SK-N-SH (cell line): ENCODE results near the gene RGS7BP. TPM values are rescaled to one million over a fixed set of nuclear protein-coding genes. Genes with fewer than 3 reads are reported as not detected.

Experiments used
- CTCF ChIA-PET: fragments of 300-600, 350-600 bp; formaldehyde crosslinking; extraction: SDS; loops from one replicate; lab custom pipeline; 2021; lab: Yijun Ruan, JAX
- POLR2A ChIA-PET: fragments of 350-600 bp; sonication (Branson Sonifier 250); formaldehyde crosslinking; extraction: SDS; loops from one replicate; lab custom pipeline; 2020; ENCODE audit warnings: antibody characterized with exemption, inconsistent platforms; lab: Yijun Ruan, JAX
- DNase-seq: peaks from one replicate; pipeline ENCODE4 v3.0.0; 2012
- H2AFZ ChIP-seq: fragments of 200-600 bp; sonication (generic); 2 replicates; pipeline ENCODE4 v1.8.1; 2016; ENCODE audit warnings: antibody characterized with exemption, mild to moderate bottlenecking, low read depth
- H3F3A ChIP-seq: fragments of 200-600 bp; sonication (generic); replicated peaks from 2 replicates; pipeline ENCODE3; 2016; ENCODE audit warnings: antibody characterized with exemption, mild to moderate bottlenecking; ENCODE audit not compliant: insufficient read depth
- H3K27ac ChIP-seq, 2 experiments: fragments of 200-500 bp in 1 of 2; fragments of 200-600 bp in 1 of 2; sonication (Bioruptor generic) in 1 of 2; sonication (generic), shearing (Covaris generic) in 1 of 2; 2 replicates each; pipeline versions ENCODE4 v1.5.1 to v1.6.1; 2014 to 2016; ENCODE audit warnings: low read depth in 2 of 2, inconsistent platforms in 1 of 2, low read length in 1 of 2, mild to moderate bottlenecking in 1 of 2, mixed read lengths in 1 of 2
- H3K27me3 ChIP-seq: fragments of 200-600 bp; sonication (generic), shearing (Covaris generic); 2 replicates; pipeline ENCODE4 v1.6.1; 2016; ENCODE audit warnings: mixed run types; ENCODE audit not compliant: insufficient read depth
- H3K36me3 ChIP-seq, 2 experiments: fragments of 200-500 bp in 1 of 2; fragments of 200-600 bp in 1 of 2; sonication (Bioruptor generic) in 1 of 2; sonication (generic) in 1 of 2; replicated peaks in 1 of 2; 2 replicates each; pipeline versions ENCODE3 to v1.5.1; 2014 to 2016; ENCODE audit warnings: low read length in 1 of 2, mild to moderate bottlenecking in 1 of 2; ENCODE audit not compliant: insufficient read depth in 2 of 2, control insufficient read depth in 1 of 2
- H3K4me1 ChIP-seq, 2 experiments: fragments of 200-500 bp in 1 of 2; fragments of 200-600 bp in 1 of 2; sonication (Bioruptor generic) in 1 of 2; sonication (generic), shearing (Covaris generic) in 1 of 2; 2 replicates each; pipeline versions ENCODE4 v1.5.1 to v1.6.1; 2014 to 2016; ENCODE audit warnings: low read depth in 1 of 2, low read length in 1 of 2, mixed run types in 1 of 2; ENCODE audit not compliant: insufficient read depth in 2 of 2, control insufficient read depth in 1 of 2
- H3K4me2 ChIP-seq: fragments of 200-600 bp; sonication (generic), shearing (Covaris generic); 2 replicates; pipeline ENCODE4 v1.6.1; 2017; ENCODE audit warnings: mixed run types
- H3K4me3 ChIP-seq, 2 experiments: fragments of 200-500 bp in 1 of 2; fragments of 200-600 bp in 1 of 2; sonication (Bioruptor generic) in 1 of 2; sonication (generic), shearing (Covaris generic) in 1 of 2; 2 replicates each; pipeline versions ENCODE4 v1.5.1 to v1.8.1; 2014 to 2016; ENCODE audit warnings: low read depth in 2 of 2, inconsistent platforms in 1 of 2, low read length in 1 of 2, mild to moderate bottlenecking in 1 of 2, mixed read lengths in 1 of 2, moderate library complexity in 1 of 2
- H3K79me2 ChIP-seq: fragments of 200-600 bp; sonication (generic); 2 replicates; pipeline ENCODE4 v1.8.1; 2017; ENCODE audit warnings: mild to moderate bottlenecking; ENCODE audit not compliant: insufficient read depth
- H3K9ac ChIP-seq: fragments of 200-600 bp; sonication (generic); 2 replicates; pipeline ENCODE4 v1.6.1; 2017; ENCODE audit warnings: mixed run types
- H3K9me2 ChIP-seq: fragments of 200-600 bp; sonication (generic); 2 replicates; pipeline ENCODE4 v1.6.1; 2017; ENCODE audit warnings: mixed run types
- H3K9me3 ChIP-seq: fragments of 200-600 bp; sonication (generic); 2 replicates; pipeline ENCODE4 v1.6.1; 2017; ENCODE audit warnings: mixed run types, mild to moderate bottlenecking, moderate library complexity
- H4K20me1 ChIP-seq: fragments of 200-600 bp; sonication (generic); 2 replicates; pipeline ENCODE4 v1.6.1; 2017; ENCODE audit warnings: mild to moderate bottlenecking, mixed run types; ENCODE audit not compliant: insufficient read depth
- ELF1 ChIP-seq: IDR thresholded peaks from 2 replicates; pipeline ENCODE4 v1.4.0; 2012
- EP300 ChIP-seq, 2 experiments: IDR thresholded peaks; 2 replicates each; pipeline versions ENCODE4 v1.4.0 to v1.6.1; 2012; ENCODE audit warnings: borderline replicate concordance in 1 of 2, low read depth in 1 of 2, low read length in 1 of 2
- EZH2phosphoT487 ChIP-seq: fragments of 200-600 bp; sonication (generic); IDR thresholded peaks from 2 replicates; pipeline ENCODE4 v1.6.1; 2017; ENCODE audit warnings: low read depth, mixed run types, mild to moderate bottlenecking, antibody characterized with exemption, moderate library complexity, borderline replicate concordance
- FOSL2 ChIP-seq: IDR thresholded peaks from 2 replicates; pipeline ENCODE4 v1.4.0; 2012; ENCODE audit warnings: low read depth, mild to moderate bottlenecking, moderate library complexity, borderline replicate concordance
- GABPA ChIP-seq: IDR thresholded peaks from 2 replicates; pipeline ENCODE4 v1.4.0; 2012; ENCODE audit warnings: low read depth, mild to moderate bottlenecking
- GATA2 ChIP-seq: sonication (generic); formaldehyde crosslinking; IDR thresholded peaks from 2 replicates; pipeline ENCODE4 v1.5.0; 2020; ENCODE audit warnings: mild to moderate bottlenecking, missing genetic modification reagents
- IRF3 ChIP-seq: fragments of 150-350 bp; IDR thresholded peaks from 2 replicates; pipeline ENCODE4 v1.6.1; 2016; ENCODE audit warnings: mild to moderate bottlenecking, low read depth, low read length
- JUND ChIP-seq: IDR thresholded peaks from 2 replicates; pipeline ENCODE4 v1.4.0; 2012
- MEF2A ChIP-seq: IDR thresholded peaks from 2 replicates; pipeline ENCODE4 v1.4.0; 2012; ENCODE audit warnings: low read depth, borderline replicate concordance
- NFIC ChIP-seq: IDR thresholded peaks from 2 replicates; pipeline ENCODE4 v1.4.0; 2012; ENCODE audit warnings: borderline replicate concordance
- NRF1 ChIP-seq: IDR thresholded peaks from 2 replicates; pipeline ENCODE4 v1.6.1; 2012; ENCODE audit warnings: low read depth, mild to moderate bottlenecking, low read length
- POLR2AphosphoS5 ChIP-seq: IDR thresholded peaks from 2 replicates; pipeline ENCODE4 v1.6.1; 2012; ENCODE audit warnings: low read depth, low read length
- RAD21 ChIP-seq: IDR thresholded peaks from 2 replicates; pipeline ENCODE4 v1.6.1; 2012; ENCODE audit warnings: mild to moderate bottlenecking, low read length
- RCOR1 ChIP-seq: fragments of 150-350 bp; IDR thresholded peaks from 2 replicates; pipeline ENCODE4 v1.6.1; 2017; ENCODE audit warnings: antibody characterized with exemption, low read length
- RFX5 ChIP-seq: IDR thresholded peaks from 2 replicates; pipeline ENCODE4 v1.6.1; 2012; ENCODE audit warnings: mild to moderate bottlenecking, improper control_type of control experiment, low read length
- SIN3A ChIP-seq: IDR thresholded peaks from 2 replicates; pipeline ENCODE4 v1.6.1; 2012; ENCODE audit warnings: low read depth, mild to moderate bottlenecking, low read length, moderate library complexity, borderline replicate concordance
- TEAD4 ChIP-seq: IDR thresholded peaks from 2 replicates; pipeline ENCODE4 v1.4.0; 2012; ENCODE audit warnings: mild to moderate bottlenecking, borderline replicate concordance; ENCODE audit not compliant: insufficient read depth
- YY1 ChIP-seq: IDR thresholded peaks from 2 replicates; pipeline ENCODE4 v1.4.0; 2012; ENCODE audit warnings: low read depth, mild to moderate bottlenecking
- WGBS: methylation state at CpG from one replicate; pipeline ENCODE4 v1.1.6; 2017; ENCODE audit warnings: low lambda C conversion rate; 5-methylcytosine and 5-hydroxymethylcytosine counted together
- polyA plus RNA-seq, 3 experiments: library from polyadenylated mRNA; depleted of rRNA; stranded (reverse); fragments of >200 nt; gene quantifications; 2 replicates each; pipeline ENCODE4 v1.2.3, GENCODE V29; 2012
- TF ChIP-seq, protein P1 (sequence below): fragments of 200-600 bp; sonication (generic); IDR thresholded peaks from 2 replicates; pipeline ENCODE4 v1.6.1; 2017; ENCODE audit warnings: antibody characterized with exemption, mild to moderate bottlenecking, moderate library complexity
- TF ChIP-seq, protein P2 (sequence below): IDR thresholded peaks from 2 replicates; pipeline ENCODE4 v1.4.0; 2012; ENCODE audit warnings: low read depth, borderline replicate concordance
- TF ChIP-seq, protein P3 (sequence below): IDR thresholded peaks from 2 replicates; pipeline ENCODE4 v1.6.1; 2012; ENCODE audit warnings: mild to moderate bottlenecking, low read depth, low read length, moderate library complexity

The RGS7BP gene
- polyA plus RNA-seq, 1 of the 3 experiments (the other 2 are of a cell fraction) = not detected

- 21% methylated on average over 3 of the region's 3 CpGs for WGBS
- Histone ChIP-seq H3K79me2 (no peaks in the 10 kb centered on the region), H2AFZ (no peak overlapping the region), H3K9me2 (no peaks in the 10 kb centered on the region), H3K27me3 (peaks cover 6% of the 10 kb centered on the region; the same call in 1 of the 2 replicates), H3K27ac (no peak overlapping the region), H3K4me1 (no peaks in the 10 kb centered on the region), H3K4me2 (no peak overlapping the region), H3K9ac (no peak overlapping the region), H4K20me1 (no peaks in the 10 kb centered on the region), H3K4me3 (no peak overlapping the region), H3K9me3 (no peaks in the 10 kb centered on the region), H3F3A (no peaks in the 10 kb centered on the region), H3K36me3 (no peaks in the 10 kb centered on the region)
- CTCF ChIA-PET = interaction anchor here (1.1 to 1.2 kb wide), 2 partner anchors 9 to 19 kb away, joined by 3 to 4 read pairs; no protein-coding TSS in a partner anchor
- DNase-seq = no peak
- TF ChIP-seq, protein P1, sequence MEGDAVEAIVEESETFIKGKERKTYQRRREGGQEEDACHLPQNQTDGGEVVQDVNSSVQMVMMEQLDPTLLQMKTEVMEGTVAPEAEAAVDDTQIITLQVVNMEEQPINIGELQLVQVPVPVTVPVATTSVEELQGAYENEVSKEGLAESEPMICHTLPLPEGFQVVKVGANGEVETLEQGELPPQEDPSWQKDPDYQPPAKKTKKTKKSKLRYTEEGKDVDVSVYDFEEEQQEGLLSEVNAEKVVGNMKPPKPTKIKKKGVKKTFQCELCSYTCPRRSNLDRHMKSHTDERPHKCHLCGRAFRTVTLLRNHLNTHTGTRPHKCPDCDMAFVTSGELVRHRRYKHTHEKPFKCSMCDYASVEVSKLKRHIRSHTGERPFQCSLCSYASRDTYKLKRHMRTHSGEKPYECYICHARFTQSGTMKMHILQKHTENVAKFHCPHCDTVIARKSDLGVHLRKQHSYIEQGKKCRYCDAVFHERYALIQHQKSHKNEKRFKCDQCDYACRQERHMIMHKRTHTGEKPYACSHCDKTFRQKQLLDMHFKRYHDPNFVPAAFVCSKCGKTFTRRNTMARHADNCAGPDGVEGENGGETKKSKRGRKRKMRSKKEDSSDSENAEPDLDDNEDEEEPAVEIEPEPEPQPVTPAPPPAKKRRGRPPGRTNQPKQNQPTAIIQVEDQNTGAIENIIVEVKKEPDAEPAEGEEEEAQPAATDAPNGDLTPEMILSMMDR = no peak
- TF ChIP-seq MEF2A (no peak), SIN3A (no peak), GABPA (no peak), EP300 (IDR thresholded peaks at IDR 0.05; ENCODE audit: borderline replicate concordance in 1 of 2, low read depth in 1 of 2, low read length in 1 of 2) (no peak), NRF1 (no peak)
- POLR2A ChIA-PET = no interaction called here
Measured at GRCh38 chr5:64594025-64594424, 88.2 kb downstream of the RGS7BP start.

DNA sequence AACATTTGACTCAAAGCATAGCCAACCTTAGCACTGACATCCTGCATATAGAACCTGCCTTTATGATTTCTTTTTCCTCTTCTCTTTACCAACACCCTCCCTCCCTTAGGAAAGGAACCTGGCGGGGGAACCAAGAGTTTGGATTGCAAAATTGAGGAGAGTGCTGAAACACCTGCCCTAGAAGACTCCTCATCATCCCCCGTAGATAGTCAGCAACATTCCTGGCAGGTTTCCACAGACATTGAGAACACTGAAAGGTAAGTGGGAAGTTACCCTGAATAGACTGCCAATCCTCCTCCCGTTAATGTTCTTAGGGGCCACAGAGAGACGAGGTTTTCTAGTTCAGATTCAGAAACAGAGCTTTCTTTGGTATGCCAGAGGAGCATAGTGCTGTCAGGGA is 88.8 kb downstream of the RGS7BP start:
- Histone ChIP-seq H3K4me3 (no peak overlapping the region), H4K20me1 (no peaks in the 10 kb centered on the region), H3K9me2 (no peaks in the 10 kb centered on the region), H3K4me1 (no peaks in the 10 kb centered on the region), H3K27ac (no peak overlapping the region), H3K36me3 (no peaks in the 10 kb centered on the region), H3K27me3 (peaks cover 11% of the 10 kb centered on the region; the same call in 1 of the 2 replicates), H3K79me2 (no peaks in the 10 kb centered on the region), H2AFZ (no peak overlapping the region), H3K9ac (no peak overlapping the region), H3K9me3 (no peaks in the 10 kb centered on the region), H3K4me2 (no peak overlapping the region), H3F3A (no peaks in the 10 kb centered on the region)
- POLR2A ChIA-PET = no interaction called here
- CTCF ChIA-PET = interaction anchor here (1.1 to 1.6 kb wide), 4 partner anchors 10 to 365 kb away, joined by 3 to 6 read pairs (median 4); no protein-coding TSS in a partner anchor
- 3% methylated on average over 4 of the region's 4 CpGs for WGBS
- DNase-seq = no peak
- no peak for TF ChIP-seq FOSL2
- no peak for TF ChIP-seq ELF1
- TF ChIP-seq GABPA = no peak
- no peak for TF ChIP-seq RAD21
- no peak for TF ChIP-seq RFX5
- TF ChIP-seq IRF3 = no peak
- no peak for TF ChIP-seq MEF2A
- TF ChIP-seq, protein P2, sequence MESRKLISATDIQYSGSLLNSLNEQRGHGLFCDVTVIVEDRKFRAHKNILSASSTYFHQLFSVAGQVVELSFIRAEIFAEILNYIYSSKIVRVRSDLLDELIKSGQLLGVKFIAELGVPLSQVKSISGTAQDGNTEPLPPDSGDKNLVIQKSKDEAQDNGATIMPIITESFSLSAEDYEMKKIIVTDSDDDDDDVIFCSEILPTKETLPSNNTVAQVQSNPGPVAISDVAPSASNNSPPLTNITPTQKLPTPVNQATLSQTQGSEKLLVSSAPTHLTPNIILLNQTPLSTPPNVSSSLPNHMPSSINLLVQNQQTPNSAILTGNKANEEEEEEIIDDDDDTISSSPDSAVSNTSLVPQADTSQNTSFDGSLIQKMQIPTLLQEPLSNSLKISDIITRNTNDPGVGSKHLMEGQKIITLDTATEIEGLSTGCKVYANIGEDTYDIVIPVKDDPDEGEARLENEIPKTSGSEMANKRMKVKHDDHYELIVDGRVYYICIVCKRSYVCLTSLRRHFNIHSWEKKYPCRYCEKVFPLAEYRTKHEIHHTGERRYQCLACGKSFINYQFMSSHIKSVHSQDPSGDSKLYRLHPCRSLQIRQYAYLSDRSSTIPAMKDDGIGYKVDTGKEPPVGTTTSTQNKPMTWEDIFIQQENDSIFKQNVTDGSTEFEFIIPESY = no peak
- TF ChIP-seq RCOR1 = no peak
- TF ChIP-seq GATA2 (CRISPR knock-in tag) = no peak
- no peak for TF ChIP-seq POLR2AphosphoS5
- TF ChIP-seq NFIC = no peak
- no peak for TF ChIP-seq EZH2phosphoT487
- no peak for TF ChIP-seq YY1
- TF ChIP-seq JUND = no peak
- TF ChIP-seq, protein P3, sequence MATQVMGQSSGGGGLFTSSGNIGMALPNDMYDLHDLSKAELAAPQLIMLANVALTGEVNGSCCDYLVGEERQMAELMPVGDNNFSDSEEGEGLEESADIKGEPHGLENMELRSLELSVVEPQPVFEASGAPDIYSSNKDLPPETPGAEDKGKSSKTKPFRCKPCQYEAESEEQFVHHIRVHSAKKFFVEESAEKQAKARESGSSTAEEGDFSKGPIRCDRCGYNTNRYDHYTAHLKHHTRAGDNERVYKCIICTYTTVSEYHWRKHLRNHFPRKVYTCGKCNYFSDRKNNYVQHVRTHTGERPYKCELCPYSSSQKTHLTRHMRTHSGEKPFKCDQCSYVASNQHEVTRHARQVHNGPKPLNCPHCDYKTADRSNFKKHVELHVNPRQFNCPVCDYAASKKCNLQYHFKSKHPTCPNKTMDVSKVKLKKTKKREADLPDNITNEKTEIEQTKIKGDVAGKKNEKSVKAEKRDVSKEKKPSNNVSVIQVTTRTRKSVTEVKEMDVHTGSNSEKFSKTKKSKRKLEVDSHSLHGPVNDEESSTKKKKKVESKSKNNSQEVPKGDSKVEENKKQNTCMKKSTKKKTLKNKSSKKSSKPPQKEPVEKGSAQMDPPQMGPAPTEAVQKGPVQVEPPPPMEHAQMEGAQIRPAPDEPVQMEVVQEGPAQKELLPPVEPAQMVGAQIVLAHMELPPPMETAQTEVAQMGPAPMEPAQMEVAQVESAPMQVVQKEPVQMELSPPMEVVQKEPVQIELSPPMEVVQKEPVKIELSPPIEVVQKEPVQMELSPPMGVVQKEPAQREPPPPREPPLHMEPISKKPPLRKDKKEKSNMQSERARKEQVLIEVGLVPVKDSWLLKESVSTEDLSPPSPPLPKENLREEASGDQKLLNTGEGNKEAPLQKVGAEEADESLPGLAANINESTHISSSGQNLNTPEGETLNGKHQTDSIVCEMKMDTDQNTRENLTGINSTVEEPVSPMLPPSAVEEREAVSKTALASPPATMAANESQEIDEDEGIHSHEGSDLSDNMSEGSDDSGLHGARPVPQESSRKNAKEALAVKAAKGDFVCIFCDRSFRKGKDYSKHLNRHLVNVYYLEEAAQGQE = no peak
- TF ChIP-seq TEAD4 = no peak
